B cell (primary cell): ENCODE results near the gene MPC1. TPM values are rescaled to one million over a fixed set of nuclear protein-coding genes. Genes with fewer than 3 reads are reported as not detected.

ENCODE experiments used
- ATAC-seq: fragments of 200-7000 bp; cut with Tn5 transposase; one replicate; pipeline ENCODE4 v1.10.0; 2021; ENCODE audit warnings: low read depth, mild to moderate bottlenecking, moderate number of reproducible peaks, moderate library complexity
- CTCF ChIA-PET: fragments of 350-600 bp; sonication (Branson Sonifier 250); formaldehyde crosslinking; loops from one replicate; lab custom pipeline; 2021; ENCODE audit warnings: antibody characterized with exemption, inconsistent platforms; lab: Charles Lee
- POLR2A ChIA-PET: fragments of 350-600 bp; sonication (Branson Sonifier 250); formaldehyde crosslinking; loops from one replicate; lab custom pipeline; 2021; ENCODE audit warnings: antibody characterized with exemption; lab: Charles Lee
- DNase-seq: peaks from one replicate; pipeline ENCODE4 v3.0.0; 2013
- H2AFZ ChIP-seq: 2 replicates; pipeline ENCODE4 v1.6.1; 2012; ENCODE audit warnings: mild to moderate bottlenecking, low read depth, low read length; ENCODE audit not compliant: insufficient read depth, poor library complexity, severe bottlenecking
- H3K27ac ChIP-seq, 2 donors: 1 replicate in 1 of 2; 2 replicates in 1 of 2; pipeline ENCODE4 v1.5.1; 2012 to 2013; ENCODE audit warnings: low read length in 2 of 2, mild to moderate bottlenecking in 2 of 2, moderate library complexity in 1 of 2
- H3K27me3 ChIP-seq, 4 experiments: fragments of 200-600 bp in 1 of 4; sonication (generic) in 1 of 4; replicated peaks in 1 of 4; 1 replicate in 2 of 4; 2 replicates in 2 of 4; pipeline versions ENCODE4 v1.6.1 to v1.7.0; 2013 to 2016; ENCODE audit warnings: low read length in 3 of 4, mild to moderate bottlenecking in 2 of 4, mixed read lengths in 1 of 4, moderate library complexity in 1 of 4; ENCODE audit not compliant: insufficient read depth in 4 of 4, control insufficient read depth in 3 of 4; ENCODE audit errors: control extremely low read depth in 1 of 4
- H3K36me3 ChIP-seq, 2 experiments: replicated peaks in 1 of 2; 1 replicate in 1 of 2; 2 replicates in 1 of 2; pipeline versions ENCODE4 v1.6.1 to v1.7.1; 2013; ENCODE audit warnings: low read length in 1 of 2; ENCODE audit not compliant: insufficient read depth in 2 of 2, control insufficient read depth in 1 of 2; ENCODE audit errors: control extremely low read depth in 1 of 2, extremely low read depth in 1 of 2
- H3K4me1 ChIP-seq, 2 donors: fragments of 200-600 bp in 1 of 2; sonication (generic) in 1 of 2; 1 replicate in 1 of 2; 2 replicates in 1 of 2; pipeline versions ENCODE4 v1.5.1 to v1.6.1; 2013 to 2017; ENCODE audit warnings: low read length in 2 of 2; ENCODE audit not compliant: control insufficient read depth in 2 of 2, insufficient read depth in 2 of 2
- H3K4me2 ChIP-seq: replicated peaks from 2 replicates; pipeline ENCODE3; 2012; ENCODE audit warnings: mild to moderate bottlenecking, low read depth, low read length; ENCODE audit not compliant: poor library complexity, severe bottlenecking
- H3K4me3 ChIP-seq, 5 experiments: fragments of 200-600 bp in 1 of 5; sonication (generic) in 1 of 5; 1 replicate in 3 of 5; 2 replicates in 2 of 5; pipeline versions ENCODE4 v1.5.1 to v1.7.0; 2011 to 2016; ENCODE audit warnings: low read length in 4 of 5, mild to moderate bottlenecking in 4 of 5, low read depth in 2 of 5, control low read depth in 1 of 5, moderate library complexity in 1 of 5; ENCODE audit not compliant: insufficient read depth in 1 of 5; ENCODE audit errors: control extremely low read depth in 1 of 5, extremely low read depth in 1 of 5
- H3K79me2 ChIP-seq: fragments of 200-600 bp; sonication (generic); one replicate; pipeline ENCODE4 v1.6.0; 2016; ENCODE audit warnings: low read length; ENCODE audit not compliant: control insufficient read depth, insufficient read depth
- H3K9ac ChIP-seq: fragments of 200-600 bp; sonication (generic); 2 replicates; pipeline ENCODE4 v1.6.1; 2017; ENCODE audit warnings: mild to moderate bottlenecking, low read length, moderate library complexity
- H3K9me3 ChIP-seq, 3 donors: one replicate each; pipeline versions ENCODE4 v1.6.1 to v1.7.1; 2013; ENCODE audit warnings: low read length in 2 of 3; ENCODE audit not compliant: control insufficient read depth in 2 of 3, insufficient read depth in 1 of 3; ENCODE audit errors: control extremely low read depth in 1 of 3
- H4K20me1 ChIP-seq: 2 replicates; pipeline ENCODE4 v1.6.0; 2012; ENCODE audit warnings: mild to moderate bottlenecking, low read length; ENCODE audit not compliant: insufficient read depth, control insufficient read depth, poor library complexity, severe bottlenecking
- H3K27ac Mint-ChIP-seq: one replicate; pipeline ENCODE4 v1.8.0; 2021; ENCODE audit warnings: mixed read lengths
- H3K27me3 Mint-ChIP-seq: one replicate; pipeline ENCODE4 v1.8.0; 2021; ENCODE audit warnings: mixed read lengths
- H3K4me1 Mint-ChIP-seq: one replicate; pipeline ENCODE4 v1.8.0; 2021; ENCODE audit warnings: mixed read lengths
- H3K4me3 Mint-ChIP-seq: one replicate; pipeline ENCODE4 v1.8.0; 2021; ENCODE audit warnings: mixed read lengths
- H3K9me3 Mint-ChIP-seq: one replicate; pipeline ENCODE4 v1.8.0; 2022; ENCODE audit warnings: mixed read lengths; ENCODE audit not compliant: insufficient read depth
- EZH2 ChIP-seq: IDR thresholded peaks from 2 replicates; pipeline ENCODE4 v1.6.1; 2012; ENCODE audit warnings: borderline replicate concordance, low read depth, mild to moderate bottlenecking, moderate library complexity, low read length; ENCODE audit not compliant: insufficient read depth, poor library complexity, severe bottlenecking
- WGBS: methylation state at CpG from one replicate; pipeline ENCODE4 v1.1.5; 2013; ENCODE audit warnings: missing lambda C conversion rate; ENCODE audit not compliant: insufficient coverage; 5-methylcytosine and 5-hydroxymethylcytosine counted together
- intact Hi-C: fragments of 100-400 bp; cut with micrococcal nuclease; formaldehyde crosslinking; loops from one replicate; pipeline ENCODE4 v1.10.0; 2022
- polyA plus RNA-seq: library from polyadenylated mRNA; depleted of rRNA; stranded (reverse); fragments of >200 nt; gene quantifications from 2 replicates; pipeline ENCODE4 v1.2.3, GENCODE V29; 2012
- total RNA-seq, 2 donors: library from RNA; stranded (reverse); fragments of 120-200 nt in 1 of 2; gene quantifications; 1 replicate in 1 of 2; 2 replicates in 1 of 2; pipeline versions ENCODE4 v1.2.3 to v1.2.4, GENCODE V29; 2013 to 2022
- TF ChIP-seq, protein P1 (sequence below): fragments of 200-600 bp; IDR thresholded peaks from one replicate; pipeline ENCODE4 v1.8.0; 2022; ENCODE audit warnings: antibody characterized with exemption, mild to moderate bottlenecking

MPC1 gene
- total and polyA plus RNA-seq, 2 donors (not counting 1 experiment from before 2014, with no cell fraction given), result 19.8 to 23.9 TPM

DNA sequence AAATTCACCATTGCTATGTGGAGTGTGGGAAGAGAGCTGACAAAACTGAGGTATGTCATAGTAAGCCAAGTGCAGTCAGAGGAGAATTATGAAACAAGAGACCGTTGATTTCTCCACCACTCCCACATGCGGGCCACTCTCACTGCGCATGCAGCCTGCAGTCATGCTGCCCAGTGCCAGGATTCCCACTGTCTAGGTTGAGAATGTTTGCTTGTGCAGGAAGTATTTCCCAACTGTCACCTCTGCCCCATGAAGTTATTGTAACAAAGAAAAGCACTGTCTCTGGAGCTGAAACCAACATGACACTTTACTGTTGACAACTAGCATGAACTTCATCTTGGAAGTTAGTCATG lies 21.7 kb downstream of the MPC1 start:
- WGBS, result no CpG with 5 or more reads among the region's 3 CpGs
- CTCF ChIA-PET, result no interaction called here
- H3K4me1 Mint-ChIP-seq, result no peaks in the 10 kb centered on the region
- Histone ChIP-seq H3K4me2 (no peak overlapping the region), H3K27ac (no peak overlapping the region), H2AFZ (no peak overlapping the region), H4K20me1 (no peaks in the 10 kb centered on the region), H3K79me2 (no peaks in the 10 kb centered on the region), H3K36me3 (peaks cover 0 to 25% of the 10 kb centered on the region in 2 experiments), H3K4me3 (no peak overlapping the region), H3K4me1 (no peaks in the 10 kb centered on the region), H3K27me3 (no peaks in the 10 kb centered on the region), H3K9me3 (no peaks in the 10 kb centered on the region), H3K9ac (no peak overlapping the region)
- H3K9me3 Mint-ChIP-seq, result peaks cover 4% of the 10 kb centered on the region
- intact Hi-C loops, result no loop called here
- no peaks in the 10 kb centered on the region for H3K27me3 Mint-ChIP-seq
- TF ChIP-seq, protein P1, sequence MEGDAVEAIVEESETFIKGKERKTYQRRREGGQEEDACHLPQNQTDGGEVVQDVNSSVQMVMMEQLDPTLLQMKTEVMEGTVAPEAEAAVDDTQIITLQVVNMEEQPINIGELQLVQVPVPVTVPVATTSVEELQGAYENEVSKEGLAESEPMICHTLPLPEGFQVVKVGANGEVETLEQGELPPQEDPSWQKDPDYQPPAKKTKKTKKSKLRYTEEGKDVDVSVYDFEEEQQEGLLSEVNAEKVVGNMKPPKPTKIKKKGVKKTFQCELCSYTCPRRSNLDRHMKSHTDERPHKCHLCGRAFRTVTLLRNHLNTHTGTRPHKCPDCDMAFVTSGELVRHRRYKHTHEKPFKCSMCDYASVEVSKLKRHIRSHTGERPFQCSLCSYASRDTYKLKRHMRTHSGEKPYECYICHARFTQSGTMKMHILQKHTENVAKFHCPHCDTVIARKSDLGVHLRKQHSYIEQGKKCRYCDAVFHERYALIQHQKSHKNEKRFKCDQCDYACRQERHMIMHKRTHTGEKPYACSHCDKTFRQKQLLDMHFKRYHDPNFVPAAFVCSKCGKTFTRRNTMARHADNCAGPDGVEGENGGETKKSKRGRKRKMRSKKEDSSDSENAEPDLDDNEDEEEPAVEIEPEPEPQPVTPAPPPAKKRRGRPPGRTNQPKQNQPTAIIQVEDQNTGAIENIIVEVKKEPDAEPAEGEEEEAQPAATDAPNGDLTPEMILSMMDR, result no peak
- no peak for TF ChIP-seq EZH2
- POLR2A ChIA-PET, result no interaction called here
- no peak for ATAC-seq
- no peak overlapping the region for H3K4me3 Mint-ChIP-seq
- no peak overlapping the region for H3K27ac Mint-ChIP-seq
- no peak for DNase-seq

DNA sequence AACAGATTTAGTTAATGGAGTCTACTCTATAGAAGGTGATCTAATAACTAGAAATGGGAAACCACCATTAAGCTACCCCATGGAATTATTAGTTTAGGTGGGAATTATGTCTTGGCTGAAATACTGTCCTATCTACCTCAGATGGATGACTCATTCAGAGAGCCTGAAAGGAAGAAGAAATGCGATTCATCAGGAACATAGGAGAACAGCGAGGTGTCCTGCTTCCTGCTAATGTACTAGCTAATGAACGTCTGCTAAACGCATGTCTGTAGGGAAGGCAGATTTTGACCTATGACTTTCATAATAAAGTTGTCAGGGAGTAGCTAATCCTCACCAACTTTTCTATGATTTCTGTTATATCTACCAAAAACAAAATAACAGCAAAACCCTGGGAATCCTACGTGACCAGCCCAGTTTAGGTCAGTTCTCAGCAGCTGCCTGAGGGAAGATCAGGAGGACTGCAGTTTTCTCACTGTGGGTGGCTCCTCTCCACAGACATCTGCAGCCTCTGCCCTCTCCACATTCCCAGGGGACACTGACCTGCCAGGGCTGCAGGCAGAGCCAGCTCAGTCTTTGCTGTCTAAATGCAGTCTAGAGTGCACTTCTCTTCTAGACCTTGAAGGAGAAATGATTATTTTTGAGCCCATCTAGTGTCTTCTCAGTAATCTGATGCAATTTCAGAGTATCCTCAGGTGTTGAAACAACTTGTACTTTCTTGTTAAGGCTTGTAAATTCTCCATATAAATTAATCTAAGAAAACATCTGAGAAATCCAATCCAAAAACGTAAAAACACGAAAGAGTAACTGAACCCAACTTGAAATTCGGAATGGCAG lies 22.3 kb downstream of the MPC1 start:
- H3K27me3 ChIP-seq, result no peaks in the 10 kb centered on the region
- Mint-ChIP-seq H3K4me1 (no peaks in the 10 kb centered on the region), H3K27ac (no peak overlapping the region), H3K9me3 (peaks cover 4% of the 10 kb centered on the region), H3K4me3 (no peak overlapping the region), H3K27me3 (no peaks in the 10 kb centered on the region)
- ATAC-seq (no peak), DNase-seq (no peak)
- no peak overlapping the region for H3K27ac ChIP-seq
- H2AFZ ChIP-seq, result no peak overlapping the region
- TF ChIP-seq EZH2, result no peak
- TF ChIP-seq, protein P1, result no peak
- 80% methylated on average over 1 of the region's 8 CpGs for WGBS
- no peak overlapping the region for H3K9ac ChIP-seq
- ChIA-PET CTCF (interaction anchor here (0.8 kb wide), 1 partner anchor 40 kb away, joined by 3 read pairs; no protein-coding TSS in a partner anchor), POLR2A (no interaction called here)
- peaks cover 0 to 21% of the 10 kb centered on the region in 2 experiments for H3K36me3 ChIP-seq
- no peaks in the 10 kb centered on the region for H3K9me3 ChIP-seq
- no peak overlapping the region for H3K4me2 ChIP-seq
- intact Hi-C loops, result no loop called here
- no peaks in the 10 kb centered on the region for H3K4me1 ChIP-seq
- H3K79me2 ChIP-seq, result no peaks in the 10 kb centered on the region
- no peak overlapping the region for H3K4me3 ChIP-seq
- no peaks in the 10 kb centered on the region for H4K20me1 ChIP-seq
